Measurements from ENCODE around the gene MPHOSPH10. TPM values are rescaled to one million over a fixed set of nuclear protein-coding genes. Genes with fewer than 3 reads are reported as not detected.
"Not testable (repeated sequence)": the region's sequence is repeated elsewhere in the genome, so short reads cannot be mapped to it uniquely, and the experiment has no call there.

MPHOSPH10 gene
- total RNA-seq, 1 donor from 2014 or later = 21.6 TPM

- TF ChIP-seq POLR2A (IDR thresholded peaks at IDR 0.05) (no peak), POLR2AphosphoS5 (IDR thresholded peaks at IDR 0.05; ENCODE audit: insufficient read depth in 1 of 2, low read depth in 1 of 2) (peak in 1 of 2 donors; percentile 24), CTCF (IDR thresholded peaks at IDR 0.05) (peak in 2 of 3 experiments; percentile 17 to 45)
- Histone ChIP-seq H3K27me3 (no peaks in the 10 kb centered on the region), H3K4me3 (no peak overlapping the region), H3K9me3 (no peaks in the 10 kb centered on the region), H3K4me1 (no peaks in the 10 kb centered on the region), H3K36me3 (no peaks in the 10 kb centered on the region), H3K27ac (no peak overlapping the region)
- intact Hi-C loops (cut with DNase I) = no loop called here
- no peak for DNase-seq (ENCODE audit: extremely low spot score in 2 of 2)
These were observed 30.1 kb upstream of the MPHOSPH10 start for GRCh38 chr2:71100195-71100964.

GRCh38 chr2:71101656-71102055, 28.8 kb upstream of the MPHOSPH10 start:
- Histone ChIP-seq H3K36me3 (no peaks in the 10 kb centered on the region), H3K9me3 (no peaks in the 10 kb centered on the region), H3K4me1 (no peaks in the 10 kb centered on the region), H3K4me3 (no peak overlapping the region), H3K27ac (peak overlapping the region; percentile 38), H3K27me3 (no peaks in the 10 kb centered on the region)
- no peak for DNase-seq (ENCODE audit: extremely low spot score in 2 of 2)
- intact Hi-C loops (cut with DNase I) = no loop called here
- no peak for TF ChIP-seq POLR2AphosphoS5 (IDR thresholded peaks at IDR 0.05; ENCODE audit: insufficient read depth in 1 of 2, low read depth in 1 of 2)
- no peak for TF ChIP-seq CTCF (IDR thresholded peaks at IDR 0.05)
- no peak for TF ChIP-seq POLR2A (IDR thresholded peaks at IDR 0.05)

- no peaks in the 10 kb centered on the region for H3K9me3 ChIP-seq
- intact Hi-C loops (cut with DNase I) = no loop called here
- H3K27ac ChIP-seq = no peak overlapping the region
- no peaks in the 10 kb centered on the region for H3K27me3 ChIP-seq
- no peak for TF ChIP-seq CTCF (IDR thresholded peaks at IDR 0.05)
- no peak for DNase-seq (ENCODE audit: extremely low spot score in 2 of 2)
- no peaks in the 10 kb centered on the region for H3K36me3 ChIP-seq
- H3K4me1 ChIP-seq = no peaks in the 10 kb centered on the region
- H3K4me3 ChIP-seq = no peak overlapping the region
These were observed 27.3 kb upstream of the MPHOSPH10 start for GRCh38 chr2:71102981-71103681.

- Histone ChIP-seq H3K4me1 (no peaks in the 10 kb centered on the region), H3K36me3 (no peaks in the 10 kb centered on the region), H3K27me3 (no peaks in the 10 kb centered on the region), H3K4me3 (no peak overlapping the region), H3K9me3 (no peaks in the 10 kb centered on the region), H3K27ac (no peak overlapping the region)
- intact Hi-C loops (cut with DNase I) = no loop called here
- TF ChIP-seq CTCF (IDR thresholded peaks at IDR 0.05) = no peak
- no peak for TF ChIP-seq POLR2AphosphoS5 (IDR thresholded peaks at IDR 0.05; ENCODE audit: insufficient read depth in 1 of 2, low read depth in 1 of 2)
- no peak for TF ChIP-seq POLR2A (IDR thresholded peaks at IDR 0.05)
- no peak for DNase-seq (ENCODE audit: extremely low spot score in 2 of 2)
These were observed 26.6 kb upstream of the MPHOSPH10 start for GRCh38 chr2:71103809-71104208.

GRCh38 chr2:71106463-71106862, 24.0 kb upstream of the MPHOSPH10 start:
- H3K9me3 ChIP-seq; H3K4me1 ChIP-seq; H3K4me3 ChIP-seq; DNase-seq (ENCODE audit: extremely low spot score in 2 of 2); H3K36me3 ChIP-seq; H3K27ac ChIP-seq; H3K27me3 ChIP-seq; intact Hi-C loops (cut with DNase I): not testable (repeated sequence)

All from vagina (tissue), 2 donors.